Liver (tissue), 9 donors: ENCODE measurements around the gene CCDC138. TPM values are rescaled to one million over a fixed set of nuclear protein-coding genes. Genes with fewer than 3 reads are reported as not detected.

Source experiments
- DNase-seq: peaks from one replicate; pipeline ENCODE4 v3.0.0-alpha.2; 2017; ENCODE audit warnings: low spot score
- H3K27ac ChIP-seq, 2 donors: one replicate each; pipeline ENCODE4 v1.7.0; 2013; ENCODE audit warnings: inconsistent platforms in 2 of 2, low read length in 2 of 2, control low read depth in 1 of 2, low read depth in 1 of 2, mild to moderate bottlenecking in 1 of 2
- H3K27me3 ChIP-seq, 4 donors: one replicate each; pipeline versions ENCODE4 v1.6.1 to v1.7.0; 2013; ENCODE audit warnings: low read length in 3 of 4, inconsistent platforms in 1 of 4, mild to moderate bottlenecking in 1 of 4, moderate library complexity in 1 of 4; ENCODE audit not compliant: control insufficient read depth in 4 of 4, insufficient read depth in 4 of 4
- H3K36me3 ChIP-seq, 4 donors: one replicate each; pipeline versions ENCODE4 v1.6.1 to v1.7.0; 2013; ENCODE audit warnings: low read length in 3 of 4, mild to moderate bottlenecking in 3 of 4, low read depth in 1 of 4, moderate library complexity in 1 of 4; ENCODE audit not compliant: control insufficient read depth in 4 of 4, insufficient read depth in 3 of 4
- H3K4me1 ChIP-seq, 4 donors: one replicate each; pipeline versions ENCODE4 v1.6.1 to v1.7.0; 2013; ENCODE audit warnings: low read length in 3 of 4, mild to moderate bottlenecking in 3 of 4, moderate library complexity in 1 of 4; ENCODE audit not compliant: control insufficient read depth in 4 of 4, insufficient read depth in 4 of 4
- H3K4me3 ChIP-seq, 3 donors: one replicate each; pipeline versions ENCODE4 v1.6.1 to v1.7.0; 2013; ENCODE audit warnings: low read length in 3 of 3, control low read depth in 1 of 3, low read depth in 1 of 3, mild to moderate bottlenecking in 1 of 3
- H3K9ac ChIP-seq, 2 donors: one replicate each; pipeline ENCODE4 v1.7.0; 2013; ENCODE audit warnings: low read length in 2 of 2, mild to moderate bottlenecking in 2 of 2, moderate library complexity in 2 of 2, control low read depth in 1 of 2, low read depth in 1 of 2
- H3K9me3 ChIP-seq, 4 donors: one replicate each; pipeline versions ENCODE4 v1.6.1 to v1.7.0; 2013; ENCODE audit warnings: low read length in 3 of 4; ENCODE audit not compliant: control insufficient read depth in 4 of 4
- EGR1 ChIP-seq, 2 donors: IDR thresholded peaks; 2 replicates each; pipeline ENCODE4 v1.6.1; 2016 to 2018; ENCODE audit warnings: antibody characterized with exemption in 2 of 2, low read depth in 2 of 2
- FOXA1 ChIP-seq: IDR thresholded peaks from 2 replicates; pipeline ENCODE4 v1.6.1; 2016; ENCODE audit warnings: antibody characterized with exemption
- GABPA ChIP-seq, 2 donors: IDR thresholded peaks in 1 of 2; conservative IDR thresholded peaks in 1 of 2; 2 replicates each; pipeline ENCODE4 v1.6.1; 2016; ENCODE audit warnings: antibody characterized with exemption in 2 of 2, mild to moderate bottlenecking in 1 of 2, moderate library complexity in 1 of 2
- HNF4A ChIP-seq, 2 donors: conservative IDR thresholded peaks; 2 replicates each; pipeline ENCODE4 v1.6.1; 2016; ENCODE audit warnings: antibody characterized with exemption in 2 of 2, mild to moderate bottlenecking in 2 of 2
- HNF4G ChIP-seq: IDR thresholded peaks from 2 replicates; pipeline ENCODE4 v1.6.1; 2016; ENCODE audit warnings: antibody characterized with exemption
- JUND ChIP-seq, 2 donors: IDR thresholded peaks; 2 replicates each; pipeline ENCODE4 v1.6.1; 2016; ENCODE audit warnings: antibody characterized with exemption in 2 of 2
- NR2F2 ChIP-seq: IDR thresholded peaks from 2 replicates; pipeline ENCODE4 v1.6.1; 2016; ENCODE audit warnings: antibody characterized with exemption
- RAD21 ChIP-seq, 2 donors: IDR thresholded peaks; 2 replicates each; pipeline ENCODE4 v1.6.1; 2016; ENCODE audit warnings: antibody characterized with exemption in 2 of 2, mild to moderate bottlenecking in 2 of 2
- RXRA ChIP-seq, 2 donors: IDR thresholded peaks; 2 replicates each; pipeline ENCODE4 v1.6.1; 2017 to 2018; ENCODE audit warnings: antibody characterized with exemption in 2 of 2, mild to moderate bottlenecking in 1 of 2
- SP1 ChIP-seq: IDR thresholded peaks from 2 replicates; pipeline ENCODE4 v1.6.1; 2018; ENCODE audit warnings: antibody characterized with exemption, mild to moderate bottlenecking
- TAF1 ChIP-seq: conservative IDR thresholded peaks from 2 replicates; pipeline ENCODE4 v1.6.1; 2016; ENCODE audit warnings: antibody characterized with exemption, mild to moderate bottlenecking
- YY1 ChIP-seq: IDR thresholded peaks from 2 replicates; pipeline ENCODE4 v1.6.1; 2016; ENCODE audit warnings: antibody characterized with exemption, mild to moderate bottlenecking
- whole genome bisulfite sequencing: extraction: QIAGEN DNeasy Blood & Tissue Kit; methylation state at CpG from one replicate; pipeline ENCODE4 v1.1.7; 2013; 5-methylcytosine and 5-hydroxymethylcytosine counted together
- polyA plus RNA-seq, 2 donors: library from polyadenylated mRNA; stranded (reverse) in 1 of 2; unstranded in 1 of 2; fragments of 200-250 nt in 1 of 2; fragments of >200 nt in 1 of 2; fragmentation: Nextera tagmentation in 1 of 2; extraction: Ambion mirVana in 1 of 2; gene quantifications; one replicate each; pipeline versions ENCODE4 v1.2.1 to v1.2.3, GENCODE V29; 2013 to 2015
- total RNA-seq, 2 donors: library from RNA; depleted of rRNA; stranded (reverse); fragments of >200 nt; gene quantifications; one replicate each; pipeline ENCODE4 v1.2.3, GENCODE V29; 2014
- TF ChIP-seq, protein P1 (sequence below): IDR thresholded peaks from 2 replicates; pipeline ENCODE4 v1.6.1; 2016; ENCODE audit warnings: antibody characterized with exemption
- TF ChIP-seq, protein P2 (sequence below): fragments of 150-350 bp; IDR thresholded peaks from 2 replicates; pipeline ENCODE4 v1.5.1; 2017; ENCODE audit warnings: improper control_type of control experiment, low read depth, low read length; ENCODE audit not compliant: missing input control
- TF ChIP-seq, protein P3 (sequence below): IDR thresholded peaks from 2 replicates; pipeline ENCODE4 v1.6.1; 2016; ENCODE audit warnings: antibody characterized with exemption, mild to moderate bottlenecking
- TF ChIP-seq, protein P4 (sequence below): IDR thresholded peaks from 2 replicates; pipeline ENCODE4 v1.6.1; 2016; ENCODE audit warnings: antibody characterized with exemption
- TF ChIP-seq, protein P5 (sequence below): IDR thresholded peaks from 2 replicates; pipeline ENCODE4 v1.6.1; 2016; ENCODE audit warnings: antibody characterized with exemption
- donor health status: healthy.
- donor health status: healthy.
- donor health status: healthy.
- donor health status: healthy.
- donor health status: healthy.

The CCDC138 gene
- total and polyA plus RNA-seq, 4 donors, result 0.76 to 5.0 (median 2.7) TPM

DNA sequence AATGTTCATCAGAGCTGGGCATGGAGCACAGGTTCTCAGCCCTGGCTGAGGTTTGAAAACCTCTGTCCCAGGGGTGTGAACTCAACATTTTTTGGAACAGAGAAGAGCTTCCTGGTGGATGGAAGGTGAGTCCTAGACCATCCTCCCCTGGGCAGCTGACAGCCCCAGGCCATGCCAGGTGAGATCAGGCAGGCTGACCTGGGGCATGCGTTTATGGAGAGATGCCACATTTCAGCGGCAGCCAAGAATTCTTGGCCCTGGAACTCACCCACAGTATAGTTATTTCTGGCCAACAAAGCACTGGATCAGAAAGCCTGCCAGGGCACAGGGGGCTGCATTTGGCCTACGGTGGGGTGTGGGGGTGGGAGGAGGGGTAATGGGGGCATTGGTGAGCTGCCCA is 118.6 kb downstream of the CCDC138 start:
- WGBS, result 25% methylated on average over 3 of the region's 3 CpGs
- no peak for DNase-seq
- peak overlapping the region; percentile 92 to 93 for H3K27ac ChIP-seq

DNA sequence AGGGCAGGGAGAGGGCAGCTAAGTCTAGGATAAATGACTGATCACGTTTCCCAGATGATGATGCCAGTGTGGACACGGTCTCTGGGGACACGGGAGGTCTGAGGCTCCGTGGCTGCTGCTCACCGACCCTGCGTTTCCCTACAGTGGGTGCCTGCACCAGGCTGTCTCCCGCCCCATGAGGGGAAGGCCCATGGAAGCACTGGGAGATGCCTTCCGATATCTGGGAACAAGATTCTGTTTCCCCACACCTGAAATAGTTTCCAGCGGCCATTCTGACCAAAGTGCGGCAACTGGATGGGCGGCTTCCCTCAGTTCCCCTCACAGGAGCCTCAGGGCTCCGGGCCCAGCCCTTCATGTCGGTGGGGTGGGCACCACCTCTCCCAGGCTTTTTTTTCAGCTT is 119.3 kb downstream of the CCDC138 start:
- H3K4me1 ChIP-seq, result peaks cover 1 to 33% (median 27%) of the 10 kb centered on the region in 4 donors

More for the DNA sequence above, 118.6 kb downstream of the CCDC138 start:
- no peak overlapping the region for H3K4me3 ChIP-seq
- no peaks in the 10 kb centered on the region for H3K9me3 ChIP-seq
- peaks cover 1 to 33% (median 27%) of the 10 kb centered on the region in 4 donors for H3K4me1 ChIP-seq
- H3K36me3 ChIP-seq, result no peaks in the 10 kb centered on the region
- H3K27me3 ChIP-seq, result no peaks in the 10 kb centered on the region
- peak overlapping the region in 1 of 2 donors; percentile 16 for H3K9ac ChIP-seq
- TF ChIP-seq RXRA (IDR thresholded peaks at IDR 0.05) (peak; percentile 57 to 79), RAD21 (IDR thresholded peaks at IDR 0.05) (no peak), YY1 (no peak), SP1 (peak; percentile 2)
- TF ChIP-seq, protein P1, sequence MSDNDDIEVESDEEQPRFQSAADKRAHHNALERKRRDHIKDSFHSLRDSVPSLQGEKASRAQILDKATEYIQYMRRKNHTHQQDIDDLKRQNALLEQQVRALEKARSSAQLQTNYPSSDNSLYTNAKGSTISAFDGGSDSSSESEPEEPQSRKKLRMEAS, result peak; percentile 6

More for the DNA sequence above, 119.3 kb downstream of the CCDC138 start:
- TF ChIP-seq HNF4G (no peak), HNF4A (conservative IDR thresholded peaks at IDR 0.05) (no peak), GABPA (IDR thresholded peaks at IDR 0.05 in 1 of 2, conservative IDR thresholded peaks at IDR 0.05 in 1 of 2) (no peak), RXRA (IDR thresholded peaks at IDR 0.05) (no peak), TAF1 (no peak), JUND (IDR thresholded peaks at IDR 0.05) (no peak), RAD21 (IDR thresholded peaks at IDR 0.05) (no peak), NR2F2 (no peak), FOXA1 (no peak), EGR1 (IDR thresholded peaks at IDR 0.05; ENCODE audit: low read depth in 2 of 2) (no peak)
- TF ChIP-seq, protein P2, sequence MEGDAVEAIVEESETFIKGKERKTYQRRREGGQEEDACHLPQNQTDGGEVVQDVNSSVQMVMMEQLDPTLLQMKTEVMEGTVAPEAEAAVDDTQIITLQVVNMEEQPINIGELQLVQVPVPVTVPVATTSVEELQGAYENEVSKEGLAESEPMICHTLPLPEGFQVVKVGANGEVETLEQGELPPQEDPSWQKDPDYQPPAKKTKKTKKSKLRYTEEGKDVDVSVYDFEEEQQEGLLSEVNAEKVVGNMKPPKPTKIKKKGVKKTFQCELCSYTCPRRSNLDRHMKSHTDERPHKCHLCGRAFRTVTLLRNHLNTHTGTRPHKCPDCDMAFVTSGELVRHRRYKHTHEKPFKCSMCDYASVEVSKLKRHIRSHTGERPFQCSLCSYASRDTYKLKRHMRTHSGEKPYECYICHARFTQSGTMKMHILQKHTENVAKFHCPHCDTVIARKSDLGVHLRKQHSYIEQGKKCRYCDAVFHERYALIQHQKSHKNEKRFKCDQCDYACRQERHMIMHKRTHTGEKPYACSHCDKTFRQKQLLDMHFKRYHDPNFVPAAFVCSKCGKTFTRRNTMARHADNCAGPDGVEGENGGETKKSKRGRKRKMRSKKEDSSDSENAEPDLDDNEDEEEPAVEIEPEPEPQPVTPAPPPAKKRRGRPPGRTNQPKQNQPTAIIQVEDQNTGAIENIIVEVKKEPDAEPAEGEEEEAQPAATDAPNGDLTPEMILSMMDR, result no peak
- TF ChIP-seq, protein P3, sequence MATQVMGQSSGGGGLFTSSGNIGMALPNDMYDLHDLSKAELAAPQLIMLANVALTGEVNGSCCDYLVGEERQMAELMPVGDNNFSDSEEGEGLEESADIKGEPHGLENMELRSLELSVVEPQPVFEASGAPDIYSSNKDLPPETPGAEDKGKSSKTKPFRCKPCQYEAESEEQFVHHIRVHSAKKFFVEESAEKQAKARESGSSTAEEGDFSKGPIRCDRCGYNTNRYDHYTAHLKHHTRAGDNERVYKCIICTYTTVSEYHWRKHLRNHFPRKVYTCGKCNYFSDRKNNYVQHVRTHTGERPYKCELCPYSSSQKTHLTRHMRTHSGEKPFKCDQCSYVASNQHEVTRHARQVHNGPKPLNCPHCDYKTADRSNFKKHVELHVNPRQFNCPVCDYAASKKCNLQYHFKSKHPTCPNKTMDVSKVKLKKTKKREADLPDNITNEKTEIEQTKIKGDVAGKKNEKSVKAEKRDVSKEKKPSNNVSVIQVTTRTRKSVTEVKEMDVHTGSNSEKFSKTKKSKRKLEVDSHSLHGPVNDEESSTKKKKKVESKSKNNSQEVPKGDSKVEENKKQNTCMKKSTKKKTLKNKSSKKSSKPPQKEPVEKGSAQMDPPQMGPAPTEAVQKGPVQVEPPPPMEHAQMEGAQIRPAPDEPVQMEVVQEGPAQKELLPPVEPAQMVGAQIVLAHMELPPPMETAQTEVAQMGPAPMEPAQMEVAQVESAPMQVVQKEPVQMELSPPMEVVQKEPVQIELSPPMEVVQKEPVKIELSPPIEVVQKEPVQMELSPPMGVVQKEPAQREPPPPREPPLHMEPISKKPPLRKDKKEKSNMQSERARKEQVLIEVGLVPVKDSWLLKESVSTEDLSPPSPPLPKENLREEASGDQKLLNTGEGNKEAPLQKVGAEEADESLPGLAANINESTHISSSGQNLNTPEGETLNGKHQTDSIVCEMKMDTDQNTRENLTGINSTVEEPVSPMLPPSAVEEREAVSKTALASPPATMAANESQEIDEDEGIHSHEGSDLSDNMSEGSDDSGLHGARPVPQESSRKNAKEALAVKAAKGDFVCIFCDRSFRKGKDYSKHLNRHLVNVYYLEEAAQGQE, result no peak
- TF ChIP-seq, protein P4, sequence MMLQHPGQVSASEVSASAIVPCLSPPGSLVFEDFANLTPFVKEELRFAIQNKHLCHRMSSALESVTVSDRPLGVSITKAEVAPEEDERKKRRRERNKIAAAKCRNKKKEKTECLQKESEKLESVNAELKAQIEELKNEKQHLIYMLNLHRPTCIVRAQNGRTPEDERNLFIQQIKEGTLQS, result no peak
- TF ChIP-seq, protein P5, sequence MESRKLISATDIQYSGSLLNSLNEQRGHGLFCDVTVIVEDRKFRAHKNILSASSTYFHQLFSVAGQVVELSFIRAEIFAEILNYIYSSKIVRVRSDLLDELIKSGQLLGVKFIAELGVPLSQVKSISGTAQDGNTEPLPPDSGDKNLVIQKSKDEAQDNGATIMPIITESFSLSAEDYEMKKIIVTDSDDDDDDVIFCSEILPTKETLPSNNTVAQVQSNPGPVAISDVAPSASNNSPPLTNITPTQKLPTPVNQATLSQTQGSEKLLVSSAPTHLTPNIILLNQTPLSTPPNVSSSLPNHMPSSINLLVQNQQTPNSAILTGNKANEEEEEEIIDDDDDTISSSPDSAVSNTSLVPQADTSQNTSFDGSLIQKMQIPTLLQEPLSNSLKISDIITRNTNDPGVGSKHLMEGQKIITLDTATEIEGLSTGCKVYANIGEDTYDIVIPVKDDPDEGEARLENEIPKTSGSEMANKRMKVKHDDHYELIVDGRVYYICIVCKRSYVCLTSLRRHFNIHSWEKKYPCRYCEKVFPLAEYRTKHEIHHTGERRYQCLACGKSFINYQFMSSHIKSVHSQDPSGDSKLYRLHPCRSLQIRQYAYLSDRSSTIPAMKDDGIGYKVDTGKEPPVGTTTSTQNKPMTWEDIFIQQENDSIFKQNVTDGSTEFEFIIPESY, result no peak
- Histone ChIP-seq H3K36me3 (no peaks in the 10 kb centered on the region), H3K9ac (no peak overlapping the region), H3K27me3 (no peaks in the 10 kb centered on the region), H3K9me3 (no peaks in the 10 kb centered on the region), H3K4me3 (no peak overlapping the region), H3K27ac (peak overlapping the region; percentile 92 to 93)
- DNase-seq, result no peak
- 85% methylated on average over 13 of the region's 13 CpGs for WGBS
